ENCODE data around the gene IGF2R.

The IGF2R gene

DNA sequence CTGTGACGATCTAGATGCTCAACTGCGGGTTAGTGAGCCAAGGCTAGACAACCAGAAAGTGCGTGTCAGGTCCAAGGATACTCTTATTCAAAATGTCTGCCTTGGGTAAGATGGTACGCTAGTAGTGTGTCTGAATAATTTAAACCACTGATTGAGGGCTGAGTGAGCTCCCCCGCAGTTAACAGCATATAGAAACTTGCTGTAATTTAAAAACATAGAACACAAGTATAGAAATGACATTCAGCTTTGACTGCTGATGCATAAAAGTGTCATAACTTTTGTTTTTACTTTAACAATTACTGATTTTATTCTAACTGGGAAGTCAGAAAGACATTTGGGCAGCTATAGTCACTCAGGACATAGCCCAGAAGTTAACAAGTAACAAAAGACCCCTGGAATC lies 107.1 kb downstream of the IGF2R start:
- H3K27ac ChIP-seq (ENCODE audit: low read length) = no peak overlapping the region
- H3K4me1 ChIP-seq (ENCODE audit: low read length) = 0 out of 2 replicates have a peak, but pooled peaks cover 6% of the 10 kb centered on the region
- peaks cover 13% of the 10 kb centered on the region for H3K36me3 ChIP-seq (replicated peaks; ENCODE audit: low read depth, low read length)
- no peaks in the 10 kb centered on the region; the same call in 1 of the 2 replicates for H4K20me1 ChIP-seq (ENCODE audit: insufficient read depth, low read length)
- H3K4me2 ChIP-seq (ENCODE audit: low read length) = no peak overlapping the region
- no peak overlapping the region for H3K4me3 ChIP-seq (ENCODE audit: low read length)
- no peaks in the 10 kb centered on the region for H3K27me3 ChIP-seq (ENCODE audit: low read depth, low read length)
- TF ChIP-seq EZH2phosphoT487 (IDR thresholded peaks at IDR 0.05; ENCODE audit: low read depth) (no peak), CTCF (IDR thresholded peaks at IDR 0.05; ENCODE audit: low read depth, low read length) (no peak)
- no peak overlapping the region for H2AFZ ChIP-seq (ENCODE audit: low read depth, low read length)
- no peak overlapping the region for H3K9ac ChIP-seq (ENCODE audit: low read length)
- no peaks in the 10 kb centered on the region for H3K9me3 ChIP-seq (ENCODE audit: insufficient read depth, low read length)
- H3K79me2 ChIP-seq (ENCODE audit: low read length) = no peaks in the 10 kb centered on the region

DNA sequence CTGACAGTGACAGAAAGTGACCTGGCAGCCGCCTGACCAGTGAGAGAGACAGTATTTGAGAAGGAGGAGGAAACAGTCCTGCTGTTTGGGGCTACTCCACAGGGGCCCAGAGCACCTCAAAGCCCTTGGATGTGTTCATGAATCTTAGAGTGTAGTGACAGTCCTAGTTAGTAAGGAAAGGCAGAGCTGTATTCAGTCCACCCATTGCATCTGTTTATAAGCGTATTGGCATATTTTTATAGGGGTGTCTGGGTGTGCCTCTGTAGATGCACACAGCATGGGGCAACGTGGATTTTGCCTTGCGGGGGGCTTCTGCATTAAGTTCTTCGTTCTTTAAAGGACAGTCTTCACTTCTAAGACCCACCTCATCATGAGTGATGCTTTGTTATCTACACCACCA lies 108.1 kb downstream of the IGF2R start:
- H2AFZ ChIP-seq (ENCODE audit: low read depth, low read length) = no peak overlapping the region
- no peak overlapping the region for H3K4me3 ChIP-seq (ENCODE audit: low read length)
- no peaks in the 10 kb centered on the region for H3K27me3 ChIP-seq (ENCODE audit: low read depth, low read length)
- H3K4me2 ChIP-seq (ENCODE audit: low read length) = no peak overlapping the region
- TF ChIP-seq CTCF (IDR thresholded peaks at IDR 0.05; ENCODE audit: low read depth, low read length) (no peak), EZH2phosphoT487 (IDR thresholded peaks at IDR 0.05; ENCODE audit: low read depth) (no peak)
- H3K9me3 ChIP-seq (ENCODE audit: insufficient read depth, low read length) = no peaks in the 10 kb centered on the region
- H3K4me1 ChIP-seq (ENCODE audit: low read length) = 0 out of 2 replicates have a peak, but pooled peaks cover 6% of the 10 kb centered on the region
- H3K27ac ChIP-seq (ENCODE audit: low read length) = no peak overlapping the region
- no peaks in the 10 kb centered on the region for H3K79me2 ChIP-seq (ENCODE audit: low read length)
- peaks cover 13% of the 10 kb centered on the region for H3K36me3 ChIP-seq (replicated peaks; ENCODE audit: low read depth, low read length)
- H3K9ac ChIP-seq (ENCODE audit: low read length) = no peak overlapping the region
- H4K20me1 ChIP-seq (ENCODE audit: insufficient read depth, low read length) = no peaks in the 10 kb centered on the region

- Histone ChIP-seq H3K27ac (ENCODE audit: low read length) (no peak overlapping the region), H4K20me1 (ENCODE audit: insufficient read depth, low read length) (no peaks in the 10 kb centered on the region), H3K4me3 (ENCODE audit: low read length) (no peak overlapping the region), H2AFZ (ENCODE audit: low read depth, low read length) (no peak overlapping the region), H3K27me3 (ENCODE audit: low read depth, low read length) (no peaks in the 10 kb centered on the region), H3K4me1 (ENCODE audit: low read length) (0 out of 2 replicates have a peak, but pooled peaks cover 6% of the 10 kb centered on the region), H3K9me3 (ENCODE audit: insufficient read depth, low read length) (no peaks in the 10 kb centered on the region), H3K36me3 (replicated peaks; ENCODE audit: low read depth, low read length) (peaks cover 13% of the 10 kb centered on the region), H3K9ac (ENCODE audit: low read length) (no peak overlapping the region), H3K4me2 (ENCODE audit: low read length) (no peak overlapping the region), H3K79me2 (ENCODE audit: low read length) (no peaks in the 10 kb centered on the region)
- TF ChIP-seq CTCF (IDR thresholded peaks at IDR 0.05; ENCODE audit: low read depth, low read length) (no peak), EZH2phosphoT487 (IDR thresholded peaks at IDR 0.05; ENCODE audit: low read depth) (no peak)
Measured at GRCh38 chr6:160077526-160077925, 108.6 kb downstream of the IGF2R start.

DNA sequence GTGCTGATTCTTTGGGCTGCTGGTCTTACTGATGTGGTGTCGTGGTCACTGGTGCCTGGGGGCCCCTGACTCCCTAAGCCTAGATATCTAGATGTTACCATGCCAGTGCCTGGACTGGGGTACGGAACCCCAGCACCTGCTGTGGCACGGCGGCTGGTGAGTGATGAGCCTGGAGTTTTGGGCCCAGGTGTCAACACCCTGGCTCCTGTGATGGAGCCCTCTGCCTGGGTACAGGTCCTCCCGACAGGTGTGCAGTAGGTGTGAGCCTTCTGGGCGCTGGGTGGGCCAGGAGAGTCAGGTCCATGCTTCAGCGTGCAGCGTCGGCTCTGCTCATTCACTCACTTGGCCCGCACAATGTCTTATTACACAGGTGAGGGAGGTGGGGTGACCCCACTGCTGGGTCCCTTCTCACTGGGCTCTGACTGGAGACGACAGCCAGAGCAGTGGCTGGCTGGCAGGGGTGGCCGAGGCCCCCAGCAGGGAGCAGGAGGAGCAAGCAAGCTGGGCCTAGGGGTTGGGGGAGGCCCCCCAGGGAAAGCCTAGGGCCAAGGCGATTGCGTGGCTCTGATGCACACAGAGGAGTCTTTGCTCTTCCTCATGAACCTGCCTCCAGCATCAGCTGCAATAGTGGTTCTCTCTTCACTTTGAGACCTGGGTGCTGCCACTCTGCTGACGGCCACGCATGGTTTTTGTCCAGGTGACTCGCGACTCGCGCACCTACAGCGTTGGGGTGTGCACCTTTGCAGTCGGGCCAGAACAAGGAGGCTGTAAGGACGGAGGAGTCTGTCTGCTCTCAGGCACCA lies 110.2 kb downstream of the IGF2R start:
- H3K79me2 ChIP-seq (ENCODE audit: low read length) = no peaks in the 10 kb centered on the region
- no peaks in the 10 kb centered on the region for H3K9me3 ChIP-seq (ENCODE audit: insufficient read depth, low read length)
- H3K27me3 ChIP-seq (ENCODE audit: low read depth, low read length) = no peaks in the 10 kb centered on the region
- no peak overlapping the region for H3K9ac ChIP-seq (ENCODE audit: low read length)
- no peak overlapping the region for H3K4me3 ChIP-seq (ENCODE audit: low read length)
- no peaks in the 10 kb centered on the region for H4K20me1 ChIP-seq (ENCODE audit: insufficient read depth, low read length)
- TF ChIP-seq CTCF (IDR thresholded peaks at IDR 0.05; ENCODE audit: low read depth, low read length) (no peak), EZH2phosphoT487 (IDR thresholded peaks at IDR 0.05; ENCODE audit: low read depth) (no peak)
- H3K4me2 ChIP-seq (ENCODE audit: low read length) = no peak overlapping the region
- 0 out of 2 replicates have a peak, but pooled peaks cover 6% of the 10 kb centered on the region for H3K4me1 ChIP-seq (ENCODE audit: low read length)
- H2AFZ ChIP-seq (ENCODE audit: low read depth, low read length) = no peak overlapping the region
- no peak overlapping the region for H3K27ac ChIP-seq (ENCODE audit: low read length)
- peaks cover 3% of the 10 kb centered on the region for H3K36me3 ChIP-seq (replicated peaks; ENCODE audit: low read depth, low read length)
